Measurements from ENCODE around the gene CENPP.

DNA sequence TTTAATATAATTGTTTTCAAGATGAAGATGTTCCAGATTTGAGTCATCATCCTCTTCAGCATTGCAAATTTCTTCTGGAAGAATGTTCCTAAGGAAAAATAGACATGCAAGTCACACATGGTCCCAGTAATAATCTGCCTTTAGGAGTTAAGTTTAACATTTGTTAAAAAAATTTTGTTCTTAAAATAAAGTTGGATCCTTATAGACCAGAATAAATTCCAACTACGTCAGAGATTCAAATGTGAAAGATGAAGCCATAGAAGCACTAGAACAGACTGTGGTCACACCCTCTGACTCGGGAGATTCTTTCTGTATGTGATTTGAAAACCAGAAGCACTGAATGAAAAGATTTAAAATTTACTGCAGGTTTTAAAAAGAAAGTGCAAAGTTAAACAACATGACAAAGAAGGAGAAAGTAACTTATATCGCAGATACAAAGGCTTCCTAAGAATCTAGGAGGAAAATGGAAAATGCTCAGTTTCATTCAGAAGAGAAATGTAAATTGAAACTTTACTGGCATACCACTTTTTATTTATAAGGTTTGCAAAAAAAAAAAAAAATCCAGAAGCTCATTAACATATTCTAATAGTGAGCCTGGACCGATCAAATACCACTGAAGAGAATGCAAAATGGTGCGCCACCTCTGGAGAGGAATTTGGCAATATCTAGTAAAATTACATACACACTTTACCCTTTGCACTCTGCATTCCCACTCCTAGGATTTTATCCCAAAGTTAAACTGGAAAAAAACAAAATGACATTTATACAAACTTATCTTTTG lies 170.8 kb downstream of the CENPP start:
- TF ChIP-seq, protein P1, sequence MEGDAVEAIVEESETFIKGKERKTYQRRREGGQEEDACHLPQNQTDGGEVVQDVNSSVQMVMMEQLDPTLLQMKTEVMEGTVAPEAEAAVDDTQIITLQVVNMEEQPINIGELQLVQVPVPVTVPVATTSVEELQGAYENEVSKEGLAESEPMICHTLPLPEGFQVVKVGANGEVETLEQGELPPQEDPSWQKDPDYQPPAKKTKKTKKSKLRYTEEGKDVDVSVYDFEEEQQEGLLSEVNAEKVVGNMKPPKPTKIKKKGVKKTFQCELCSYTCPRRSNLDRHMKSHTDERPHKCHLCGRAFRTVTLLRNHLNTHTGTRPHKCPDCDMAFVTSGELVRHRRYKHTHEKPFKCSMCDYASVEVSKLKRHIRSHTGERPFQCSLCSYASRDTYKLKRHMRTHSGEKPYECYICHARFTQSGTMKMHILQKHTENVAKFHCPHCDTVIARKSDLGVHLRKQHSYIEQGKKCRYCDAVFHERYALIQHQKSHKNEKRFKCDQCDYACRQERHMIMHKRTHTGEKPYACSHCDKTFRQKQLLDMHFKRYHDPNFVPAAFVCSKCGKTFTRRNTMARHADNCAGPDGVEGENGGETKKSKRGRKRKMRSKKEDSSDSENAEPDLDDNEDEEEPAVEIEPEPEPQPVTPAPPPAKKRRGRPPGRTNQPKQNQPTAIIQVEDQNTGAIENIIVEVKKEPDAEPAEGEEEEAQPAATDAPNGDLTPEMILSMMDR (IDR thresholded peaks at IDR 0.05): no peak
- no peak for TF ChIP-seq POLR2A (IDR thresholded peaks at IDR 0.05)

All from body of pancreas (tissue), 4 donors.